Astrocyte (in vitro differentiated cells and primary cell): Measurements from ENCODE around the gene MYOZ3. TPM values are rescaled to one million over a fixed set of nuclear protein-coding genes. Genes with fewer than 3 reads are reported as not detected.

Source experiments
- DNase-seq: peaks from one replicate; pipeline ENCODE4 v3.0.0-alpha.2; 2010; ENCODE audit warnings: low read depth
- FAIRE-seq: peaks from 2 replicates; lab custom pipeline; 2011; peaks lifted over from hg19 to GRCh38; lab: Jason Lieb, UNC
- H2AFZ ChIP-seq: 2 replicates; pipeline ENCODE4 v1.6.0; 2012; ENCODE audit warnings: low read depth, low read length, inconsistent platforms
- H3K27ac ChIP-seq: 2 replicates; pipeline ENCODE4 v1.5.1; 2011; ENCODE audit warnings: low read depth, low read length, inconsistent platforms
- H3K27me3 ChIP-seq: 2 replicates; pipeline ENCODE4 v1.6.0; 2011; ENCODE audit warnings: low read length, inconsistent platforms; ENCODE audit not compliant: insufficient read depth
- H3K36me3 ChIP-seq: 2 replicates; pipeline ENCODE4 v1.5.1; 2011; ENCODE audit warnings: low read length, inconsistent platforms; ENCODE audit not compliant: insufficient read depth
- H3K4me1 ChIP-seq: 2 replicates; pipeline ENCODE4 v1.5.1; 2011; ENCODE audit warnings: low read length, inconsistent platforms; ENCODE audit not compliant: insufficient read depth
- H3K4me2 ChIP-seq: 2 replicates; pipeline ENCODE4 v1.6.0; 2012; ENCODE audit warnings: low read length, inconsistent platforms
- H3K4me3 ChIP-seq: 2 replicates; pipeline ENCODE4 v1.5.1; 2011; ENCODE audit warnings: low read depth, mild to moderate bottlenecking, low read length, inconsistent platforms; ENCODE audit not compliant: insufficient read depth
- H3K79me2 ChIP-seq: 2 replicates; pipeline ENCODE4 v1.6.0; 2012; ENCODE audit warnings: mild to moderate bottlenecking, low read length, inconsistent platforms; ENCODE audit not compliant: insufficient read depth
- H3K9ac ChIP-seq: 2 replicates; pipeline ENCODE4 v1.6.0; 2012; ENCODE audit warnings: mild to moderate bottlenecking, low read length, inconsistent platforms
- H3K9me3 ChIP-seq: 2 replicates; pipeline ENCODE4 v1.5.1; 2012; ENCODE audit warnings: low read depth, mild to moderate bottlenecking, low read length, inconsistent platforms; ENCODE audit not compliant: insufficient read depth
- H4K20me1 ChIP-seq: 2 replicates; pipeline ENCODE4 v1.6.0; 2012; ENCODE audit warnings: low read length, inconsistent platforms; ENCODE audit not compliant: insufficient read depth
- H3K27ac Mint-ChIP-seq: one replicate; pipeline ENCODE4 v1.8.0; 2021; ENCODE audit warnings: mild to moderate bottlenecking, mixed read lengths; ENCODE audit not compliant: unreplicated experiment
- H3K27me3 Mint-ChIP-seq: one replicate; pipeline ENCODE4 v1.8.0; 2021; ENCODE audit warnings: low read depth, mixed read lengths; ENCODE audit not compliant: unreplicated experiment
- H3K36me3 Mint-ChIP-seq: one replicate; pipeline ENCODE4 v1.8.0; 2021; ENCODE audit warnings: low read depth, mixed read lengths; ENCODE audit not compliant: unreplicated experiment
- H3K4me1 Mint-ChIP-seq: one replicate; pipeline ENCODE4 v1.8.0; 2021; ENCODE audit warnings: low read depth, mixed read lengths; ENCODE audit not compliant: unreplicated experiment
- H3K4me3 Mint-ChIP-seq: one replicate; pipeline ENCODE4 v1.8.0; 2021; ENCODE audit warnings: mild to moderate bottlenecking, moderate library complexity, mixed read lengths; ENCODE audit not compliant: unreplicated experiment
- H3K9me3 Mint-ChIP-seq: one replicate; pipeline ENCODE4 v1.8.0; 2021; ENCODE audit warnings: mild to moderate bottlenecking, mixed read lengths; ENCODE audit not compliant: unreplicated experiment
- CTCF ChIP-seq: IDR thresholded peaks from 2 replicates; pipeline ENCODE4 v1.5.1; 2011; ENCODE audit warnings: low read depth, mild to moderate bottlenecking, inconsistent platforms, low read length, moderate library complexity; ENCODE audit not compliant: insufficient read depth
- EZH2 ChIP-seq: IDR thresholded peaks from 2 replicates; pipeline ENCODE4 v1.6.1; 2012; ENCODE audit warnings: mild to moderate bottlenecking, low read length, inconsistent platforms; ENCODE audit not compliant: insufficient read depth
- total RNA-seq: library from RNA; stranded (reverse); gene quantifications from 2 replicates; pipeline ENCODE4 v1.2.1, GENCODE V29; 2021

Gene MYOZ3
- total RNA-seq, 1 donor from 2014 or later = 5.5 TPM

DNA sequence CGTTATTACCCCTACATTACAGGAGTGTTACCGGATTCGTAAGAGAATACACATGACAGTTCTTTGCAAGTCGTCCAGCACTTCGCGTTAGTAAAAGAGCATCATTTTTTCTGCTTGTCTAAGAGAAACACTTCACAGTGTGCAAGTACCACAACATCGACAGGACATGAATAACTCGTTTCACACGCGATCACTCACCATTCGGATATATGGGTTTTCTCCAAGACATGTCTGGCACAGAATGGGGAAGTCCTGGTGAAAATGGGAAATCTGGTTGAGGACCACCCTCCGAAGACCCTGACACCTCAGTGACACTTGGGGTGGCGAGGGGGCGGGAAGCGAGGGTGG is 39.2 kb downstream of the MYOZ3 start:
- H3K27ac ChIP-seq = peak overlapping the region; percentile 90
- peaks cover 16% of the 10 kb centered on the region for H4K20me1 ChIP-seq
- H3K4me3 Mint-ChIP-seq = no peak overlapping the region
- H3K9me3 ChIP-seq = no peaks in the 10 kb centered on the region
- H3K36me3 ChIP-seq = peaks cover 29% of the 10 kb centered on the region
- TF ChIP-seq EZH2 = no peak
- no peak for TF ChIP-seq CTCF
- DNase-seq (peak; percentile 20), FAIRE-seq (no peak)
- peak overlapping the region; percentile 98 for H3K9ac ChIP-seq
- H3K27ac Mint-ChIP-seq = no peak overlapping the region
- peaks cover 12% of the 10 kb centered on the region for H3K4me1 Mint-ChIP-seq
- H3K9me3 Mint-ChIP-seq = no peaks in the 10 kb centered on the region
- H3K36me3 Mint-ChIP-seq = peaks cover 7% of the 10 kb centered on the region
- peak overlapping the region; percentile 82 for H3K4me2 ChIP-seq
- H3K27me3 ChIP-seq = no peaks in the 10 kb centered on the region
- no peak overlapping the region for H2AFZ ChIP-seq
- peaks cover 9% of the 10 kb centered on the region for H3K4me1 ChIP-seq
- H3K79me2 ChIP-seq = peaks cover 33% of the 10 kb centered on the region
- peak overlapping the region; percentile 96 for H3K4me3 ChIP-seq
- H3K27me3 Mint-ChIP-seq = no peaks in the 10 kb centered on the region

DNA sequence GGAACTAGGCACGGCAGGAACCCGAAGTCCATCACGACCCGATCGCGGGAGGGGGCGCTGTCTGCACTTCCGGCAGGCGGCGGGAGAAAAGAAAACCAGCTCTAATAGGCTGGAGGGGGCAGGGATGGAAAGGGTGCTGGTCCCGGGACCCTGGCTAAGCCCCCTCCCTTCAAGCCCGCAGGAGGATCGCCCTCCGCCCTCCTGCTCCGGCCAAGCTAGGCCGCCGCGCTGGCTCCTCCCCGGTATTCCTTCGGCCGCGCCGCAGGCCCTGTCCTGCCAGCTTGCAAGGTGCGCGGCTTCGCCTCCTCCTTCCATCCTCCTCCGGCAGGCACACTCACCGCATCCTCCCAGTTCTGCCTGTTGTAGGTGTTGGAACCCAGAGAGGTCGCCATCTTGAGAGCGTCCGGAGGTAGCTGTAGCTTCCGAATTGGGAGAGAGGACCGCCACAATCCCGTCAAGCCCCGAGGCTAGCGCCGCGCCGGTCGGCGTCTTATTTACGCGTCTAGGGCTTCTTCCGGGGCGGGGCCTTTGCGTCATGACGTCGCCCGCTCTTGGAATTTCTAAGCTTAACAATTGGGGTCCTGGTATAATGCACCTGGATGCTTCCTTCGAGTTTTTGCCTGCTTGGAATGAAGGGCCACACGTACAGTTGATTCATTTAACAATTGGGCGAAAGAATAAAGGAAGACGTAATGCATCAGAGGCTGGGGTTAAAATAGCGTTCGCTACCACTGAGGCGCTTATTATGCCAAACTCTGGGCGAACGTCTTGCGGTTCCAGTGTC is 39.7 kb downstream of the MYOZ3 start, which contains the start of gene RBM22:
Gene RBM22 (minus strand): TSS at position 469 of the 784 bp plus-strand sequence. CDS start 77 bp downstream, at position 392.
- no peak for FAIRE-seq
- Histone ChIP-seq H2AFZ (peak within 1 kb of the TSS; percentile 93), H3K79me2 (peaks cover 33% of the 10 kb centered on the region), H3K9ac (peak within 1 kb of the TSS; percentile 98), H3K4me2 (peak within 1 kb of the TSS; percentile 82), H3K4me3 (peak within 1 kb of the TSS; percentile 96), H3K9me3 (no peaks in the 10 kb centered on the region), H3K27me3 (no peaks in the 10 kb centered on the region), H3K27ac (peak within 1 kb of the TSS; percentile 90), H4K20me1 (peaks cover 16% of the 10 kb centered on the region), H3K4me1 (peaks cover 9% of the 10 kb centered on the region), H3K36me3 (peaks cover 23% of the 10 kb centered on the region)
- H3K27me3 Mint-ChIP-seq = no peaks in the 10 kb centered on the region
- TF ChIP-seq EZH2 (no peak), CTCF (no peak)
- peak; percentile 77 for DNase-seq
- H3K27ac Mint-ChIP-seq = no peak within 1 kb of the TSS
- H3K36me3 Mint-ChIP-seq = peaks cover 5% of the 10 kb centered on the region
- no peak within 1 kb of the TSS for H3K4me3 Mint-ChIP-seq
- H3K9me3 Mint-ChIP-seq = no peaks in the 10 kb centered on the region
- H3K4me1 Mint-ChIP-seq = peaks cover 12% of the 10 kb centered on the region

- Histone ChIP-seq H3K9ac (no peak overlapping the region), H3K4me3 (no peak overlapping the region), H4K20me1 (peaks cover 11% of the 10 kb centered on the region), H2AFZ (no peak overlapping the region), H3K4me2 (no peak overlapping the region), H3K9me3 (no peaks in the 10 kb centered on the region), H3K27ac (no peak overlapping the region), H3K36me3 (peaks cover 12% of the 10 kb centered on the region), H3K79me2 (peaks cover 22% of the 10 kb centered on the region), H3K27me3 (no peaks in the 10 kb centered on the region), H3K4me1 (peaks cover 9% of the 10 kb centered on the region)
- TF ChIP-seq EZH2 (no peak), CTCF (no peak)
- DNase-seq (no peak), FAIRE-seq (no peak)
- Mint-ChIP-seq H3K27me3 (no peaks in the 10 kb centered on the region), H3K9me3 (no peaks in the 10 kb centered on the region), H3K4me3 (no peak overlapping the region), H3K4me1 (peaks cover 10% of the 10 kb centered on the region), H3K27ac (no peak overlapping the region), H3K36me3 (peaks cover 6% of the 10 kb centered on the region)
These were observed 42.7 kb downstream of the MYOZ3 start for GRCh38 chr5:150703762-150704161.
